ENCODE data around the gene TUBA8.
"Not testable (repeated sequence)": the region's sequence is repeated elsewhere in the genome, so short reads cannot be mapped to it uniquely, and the experiment has no call there.

Gene TUBA8

DNA sequence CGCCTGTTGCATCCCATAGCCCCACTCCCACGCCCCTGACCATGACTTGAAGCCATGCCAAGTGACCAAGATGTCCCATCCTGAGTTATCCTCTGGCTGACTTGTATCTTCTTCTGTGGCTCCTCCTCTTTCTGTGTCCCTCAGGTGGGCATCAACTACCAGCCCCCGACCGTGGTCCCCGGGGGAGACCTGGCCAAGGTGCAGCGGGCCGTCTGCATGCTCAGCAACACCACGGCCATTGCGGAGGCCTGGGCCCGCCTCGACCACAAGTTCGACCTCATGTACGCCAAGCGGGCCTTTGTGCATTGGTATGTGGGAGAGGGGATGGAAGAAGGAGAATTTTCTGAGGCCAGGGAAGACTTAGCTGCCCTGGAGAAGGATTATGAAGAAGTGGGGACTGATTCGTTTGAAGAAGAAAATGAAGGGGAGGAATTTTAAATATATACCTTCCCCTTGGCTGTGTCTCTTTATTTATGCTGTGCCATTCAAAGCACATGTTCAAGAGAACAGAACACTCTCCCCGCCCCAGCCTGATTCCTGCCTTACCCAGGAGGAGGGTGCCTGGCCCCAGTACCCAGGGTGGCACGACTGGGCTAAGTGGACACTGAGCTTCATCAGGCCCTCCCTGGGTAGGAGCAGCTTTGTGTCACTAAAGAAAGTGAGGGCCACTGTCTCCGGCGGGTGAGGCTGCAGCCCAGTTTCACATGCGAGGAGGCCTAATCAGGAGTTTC, 20.3 kb downstream of the TUBA8 start:
- DNase-seq: no peak

DNA sequence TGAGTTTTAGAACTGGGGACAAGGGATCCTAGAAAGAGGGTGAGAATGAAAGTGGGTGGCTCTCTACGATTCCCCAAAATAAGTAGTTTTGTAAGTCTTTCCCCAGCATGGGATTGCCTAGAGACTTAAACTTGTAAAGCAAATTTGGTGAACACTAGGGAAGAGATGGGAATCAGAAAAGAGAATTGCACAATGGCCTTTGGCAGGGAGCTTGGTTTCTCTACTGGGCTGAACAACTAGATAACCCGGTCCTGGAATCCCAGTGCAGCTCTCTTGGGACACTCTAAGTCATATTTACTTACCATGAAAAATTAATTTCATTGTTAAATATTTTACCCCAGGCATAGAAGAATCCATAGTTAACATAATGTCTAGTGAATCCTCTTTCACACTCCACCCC, 22.8 kb downstream of the TUBA8 start:
- DNase-seq: no peak

DNA sequence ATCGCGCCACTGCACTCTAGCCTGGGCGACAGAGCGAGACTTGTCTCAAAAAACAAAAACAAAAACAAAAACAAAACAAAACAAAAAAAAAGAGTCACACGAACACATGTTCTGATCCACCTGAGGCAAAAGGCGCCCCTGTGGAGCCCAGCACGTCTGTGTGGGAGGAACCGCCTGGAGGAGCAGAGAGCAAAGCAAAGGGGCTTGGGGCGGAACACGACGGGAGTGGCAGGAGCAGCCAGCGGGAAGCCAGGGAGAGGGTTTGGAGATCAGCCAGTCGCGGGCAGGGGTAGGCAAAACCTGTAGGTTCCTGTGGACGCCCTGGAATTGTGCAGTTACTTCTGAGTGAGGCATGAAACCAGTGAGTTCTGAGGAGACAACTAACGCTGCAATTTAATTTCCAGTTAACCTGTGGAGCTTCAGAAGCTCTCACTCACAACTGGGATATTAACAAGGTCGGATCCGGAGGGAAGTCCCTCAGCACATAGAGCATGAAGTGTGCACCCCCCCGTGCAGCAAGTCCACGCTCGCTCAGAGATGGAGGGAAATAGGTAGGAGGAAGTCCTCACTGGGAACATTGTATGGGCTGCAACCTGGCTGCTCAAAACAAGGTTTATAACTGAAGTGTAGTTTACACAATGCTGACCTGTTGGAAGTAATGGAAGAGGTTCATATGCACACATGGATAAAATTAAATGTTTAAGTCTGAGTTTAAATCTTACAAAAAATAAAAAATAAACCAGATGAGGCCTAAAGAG, 26.1 kb downstream of the TUBA8 start:
- DNase-seq: no peak

DNA sequence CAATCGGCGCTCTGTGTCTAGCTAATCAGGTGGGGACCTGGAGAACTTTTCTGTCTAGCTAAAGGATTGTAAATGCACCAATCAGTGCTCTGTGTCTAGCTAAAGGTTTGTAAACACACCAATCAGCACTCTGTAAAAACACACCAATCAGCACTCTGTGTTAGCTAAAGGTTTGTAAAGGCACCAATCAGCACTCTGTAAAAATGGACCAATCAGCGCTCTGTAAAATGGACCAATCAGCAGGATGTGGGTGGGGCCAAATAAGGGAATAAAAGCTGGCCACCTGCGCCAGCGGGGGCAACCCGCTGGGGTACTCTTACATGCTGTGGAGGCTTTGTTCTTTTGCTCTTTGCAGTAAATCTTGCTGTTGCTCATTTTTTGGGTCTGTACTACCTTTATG, 30.4 kb downstream of the TUBA8 start:
- DNase-seq: not testable (repeated sequence)

DNA sequence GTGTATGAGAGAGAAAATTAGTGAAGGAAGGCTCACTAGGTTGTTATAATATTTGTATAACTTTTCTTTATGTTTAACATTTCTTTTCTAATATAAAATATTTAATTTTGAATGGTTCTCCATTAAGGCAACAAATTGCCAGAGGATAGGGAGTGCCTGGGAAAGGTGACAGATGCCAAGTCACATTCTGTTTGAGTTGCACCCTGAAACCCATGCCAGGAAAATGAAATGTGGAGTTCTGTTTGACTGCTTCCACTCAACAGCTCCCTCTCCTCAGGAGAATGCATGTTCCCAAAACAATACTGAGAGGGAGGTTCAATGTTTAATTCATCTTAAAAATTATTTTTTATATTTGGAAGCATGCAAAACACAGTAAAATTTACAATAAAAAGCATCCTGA, 33.5 kb downstream of the TUBA8 start:
- no peak for DNase-seq

DNA sequence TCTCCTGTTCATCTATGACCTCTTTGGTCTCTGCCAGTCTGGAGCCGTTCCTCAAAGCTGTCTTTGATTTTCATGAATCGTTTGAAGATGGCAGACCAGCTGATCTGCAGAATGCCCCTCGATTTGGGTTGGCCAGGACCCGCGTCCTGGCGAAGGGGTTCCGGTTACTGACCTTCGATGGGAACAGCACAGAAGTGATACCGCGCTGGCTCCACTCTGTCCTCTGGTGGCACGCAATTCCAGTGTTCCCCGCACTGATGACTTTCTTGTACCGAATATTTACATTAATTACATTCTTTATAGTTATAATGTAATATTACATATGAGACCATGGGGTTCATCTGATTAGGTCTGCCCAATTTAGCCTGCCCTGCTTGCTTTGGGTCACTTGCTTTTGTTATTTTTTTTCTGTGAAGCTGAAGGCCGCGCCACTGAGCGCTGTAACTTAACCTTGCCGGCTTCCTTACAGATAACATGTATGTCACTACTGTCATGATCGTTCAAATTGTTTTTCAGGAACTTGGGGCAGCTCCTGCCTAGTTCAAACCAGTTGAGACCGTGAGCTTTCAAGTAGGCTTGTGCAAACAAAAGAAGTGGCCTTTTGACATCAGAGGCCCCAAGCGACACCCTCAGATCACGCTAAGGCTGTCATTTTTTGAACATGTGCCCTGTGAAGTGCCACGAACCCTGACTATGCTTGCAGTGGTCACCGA, 35.2 kb downstream of the TUBA8 start:
- DNase-seq: no peak

DNA sequence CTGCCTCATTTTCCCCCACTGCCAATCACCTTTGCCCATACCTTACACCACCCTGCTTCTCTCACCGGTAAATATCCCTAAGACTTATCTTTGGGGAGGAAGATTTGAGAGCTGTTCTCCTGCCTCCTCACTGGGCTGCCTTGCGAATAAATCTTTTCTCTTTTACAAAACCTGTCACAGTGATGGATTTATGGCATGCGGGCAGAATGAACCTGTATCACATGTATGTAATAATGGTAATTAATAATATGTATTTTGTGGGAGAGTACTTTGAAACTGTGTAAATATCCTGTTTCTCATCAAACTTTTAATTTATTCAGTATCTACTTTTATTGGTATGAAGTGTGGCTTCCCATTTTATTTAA, 35.8 kb downstream of the TUBA8 start:
- DNase-seq: no peak

DNA sequence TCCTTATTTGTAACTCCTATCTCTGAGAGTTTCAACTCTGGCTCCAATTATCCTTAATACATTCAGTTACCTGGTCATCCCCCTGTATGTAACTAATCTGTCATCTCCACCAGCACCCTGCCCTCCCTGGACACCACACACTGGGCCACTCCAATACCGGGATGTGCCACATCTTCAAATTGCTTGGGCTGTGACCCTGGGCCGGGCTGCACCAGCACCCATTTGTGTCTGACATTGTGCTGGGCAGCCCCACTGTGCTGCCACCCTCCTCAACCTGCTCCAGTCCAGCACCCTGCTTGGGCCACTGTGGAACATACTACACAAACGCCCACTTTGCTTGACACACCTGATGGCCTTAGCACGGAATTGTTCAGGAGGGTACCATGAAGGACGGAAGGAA, 37.2 kb downstream of the TUBA8 start:
- DNase-seq: no peak

DNA sequence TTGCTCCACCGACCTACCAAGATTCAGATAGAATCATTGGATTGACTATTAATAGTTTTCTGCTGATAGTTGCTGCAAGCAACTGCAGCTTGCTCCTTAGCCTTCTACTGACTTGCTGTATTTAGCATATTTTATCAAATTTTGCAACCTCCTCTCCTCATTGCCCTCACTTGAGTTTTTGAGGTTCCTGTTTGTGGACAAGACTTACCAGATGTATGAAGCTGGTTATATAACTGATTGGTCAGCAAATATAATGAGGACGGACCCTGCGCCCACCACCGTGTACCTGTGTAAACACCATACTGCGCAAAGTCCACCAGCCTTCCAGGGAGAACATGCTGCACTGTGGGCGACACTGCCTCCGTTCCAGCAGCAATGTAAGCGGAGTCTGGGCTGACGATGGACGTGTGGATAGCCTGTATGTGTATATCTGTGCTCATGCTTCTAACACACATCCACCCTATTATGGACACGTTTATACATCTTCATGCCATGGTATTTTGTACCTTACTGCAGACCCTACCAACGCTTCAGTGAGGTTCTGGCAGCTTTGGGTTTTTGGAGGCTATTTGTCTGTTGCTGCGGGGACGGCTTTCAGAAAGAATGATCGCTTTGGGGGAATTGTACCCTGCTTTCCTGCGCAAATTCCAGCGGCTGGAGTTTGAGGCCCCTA, 37.8 kb downstream of the TUBA8 start:
- DNase-seq: no peak

DNA sequence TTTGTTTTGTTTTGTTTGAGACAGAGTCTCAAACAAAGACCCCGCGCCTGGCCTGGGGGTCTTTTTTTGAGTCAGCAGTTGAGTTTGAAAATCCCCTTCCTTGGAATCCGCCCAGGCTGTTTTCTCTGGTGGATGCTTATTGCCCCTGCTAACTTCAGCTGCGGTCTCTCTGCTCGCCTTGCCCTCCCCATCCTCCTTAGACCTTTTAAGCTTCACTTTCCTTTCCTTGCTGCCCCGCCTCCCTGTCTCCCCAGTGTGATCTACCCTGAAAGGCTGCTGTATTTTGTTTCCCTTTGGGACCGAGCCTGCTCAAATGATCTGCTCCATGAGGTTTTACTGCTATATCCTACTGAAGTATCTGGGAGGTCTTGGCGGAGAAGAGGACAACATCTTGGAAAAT, 41.9 kb downstream of the TUBA8 start:
- peak; percentile 31 to 35 for DNase-seq

DNA sequence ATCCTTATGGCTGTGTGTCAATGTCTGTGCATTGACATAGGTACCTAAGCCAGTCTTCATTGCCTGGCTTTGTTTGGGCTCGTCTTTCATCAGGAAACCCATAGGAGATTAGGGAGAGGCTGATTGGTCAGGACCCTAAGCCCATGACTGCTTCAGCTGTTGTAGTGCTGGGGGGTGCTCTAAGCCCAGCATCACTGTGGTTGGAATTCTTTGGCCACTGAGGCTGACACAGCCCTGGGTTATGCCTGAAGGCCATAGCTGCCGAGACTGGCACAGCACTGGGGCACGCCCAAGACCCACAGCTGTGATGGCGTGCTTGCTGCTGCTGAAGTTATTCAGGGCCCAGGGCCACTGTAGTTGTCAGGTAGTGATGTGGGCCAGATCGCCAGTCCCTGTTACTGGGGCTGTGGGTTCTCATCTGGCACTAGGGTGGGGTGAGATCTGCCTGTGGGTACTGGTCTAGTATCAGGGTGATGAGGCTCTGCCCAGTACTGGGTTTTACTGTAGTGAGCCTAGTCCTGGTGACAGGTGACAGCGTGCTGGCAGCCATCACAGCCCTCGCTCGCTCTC, 44.3 kb downstream of the TUBA8 start:
- no peak for DNase-seq

DNA sequence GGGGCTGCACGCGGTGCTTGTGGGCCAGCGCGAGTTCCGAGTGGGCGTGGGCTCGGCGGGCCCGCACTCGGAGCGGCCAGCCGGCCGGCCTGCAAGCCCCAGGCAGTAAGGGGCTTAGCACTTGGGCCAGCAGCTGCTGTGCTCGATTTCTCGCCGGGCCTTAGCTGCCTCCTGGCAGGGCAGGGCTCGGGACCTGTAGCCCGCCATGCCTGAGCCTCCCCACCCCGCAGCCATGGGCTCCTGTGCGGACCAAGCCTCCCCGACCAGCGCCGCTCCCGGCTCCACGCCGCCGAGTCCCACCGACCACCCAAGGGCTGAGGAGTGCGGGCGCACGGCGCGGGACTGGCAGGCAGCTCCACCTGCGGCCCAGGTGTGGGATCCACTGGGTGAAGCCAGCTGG, 44.9 kb downstream of the TUBA8 start:
- DNase-seq: not testable (repeated sequence)

DNA sequence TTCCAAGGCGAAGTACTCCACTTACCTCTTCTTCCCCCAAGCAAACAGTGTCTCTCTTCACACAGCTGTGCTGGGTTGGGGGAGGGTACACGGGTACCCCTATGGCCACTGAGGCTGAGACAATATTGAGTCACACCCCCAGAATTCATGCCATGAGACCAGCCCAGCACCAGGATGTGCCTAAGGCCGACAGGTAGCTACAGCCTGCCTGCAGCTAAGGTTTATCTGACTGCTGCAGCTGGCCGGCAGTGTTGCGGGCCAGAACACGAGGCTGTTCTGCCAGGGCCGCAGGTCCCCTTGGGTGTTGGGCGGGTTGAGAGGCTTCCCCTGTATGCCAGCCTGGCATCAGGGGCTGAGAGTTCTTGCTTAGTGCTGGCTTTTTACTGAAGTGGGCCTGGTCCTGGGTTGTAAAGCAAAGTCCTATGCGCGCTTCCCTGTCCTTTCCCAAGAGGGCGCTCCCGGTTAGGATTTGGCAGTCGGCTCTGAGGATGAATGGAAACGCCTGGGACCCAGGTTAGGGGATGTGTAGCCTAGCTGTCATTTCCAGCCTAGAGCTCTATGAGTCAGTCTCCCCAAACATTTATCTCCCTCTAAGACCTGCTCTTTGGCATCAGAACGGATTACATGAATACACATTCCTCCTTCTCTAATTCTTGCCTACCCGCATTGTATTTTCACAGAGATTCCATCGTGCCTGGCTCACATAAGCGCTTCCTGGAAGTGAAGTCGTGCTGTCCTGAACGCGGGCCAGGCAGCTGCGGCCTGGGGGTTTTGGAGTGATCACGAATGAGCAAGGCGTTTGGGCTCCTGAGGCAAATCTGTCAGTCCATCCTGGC, 46.5 kb downstream of the TUBA8 start:
- peak; percentile 28 to 34 for DNase-seq

DNA sequence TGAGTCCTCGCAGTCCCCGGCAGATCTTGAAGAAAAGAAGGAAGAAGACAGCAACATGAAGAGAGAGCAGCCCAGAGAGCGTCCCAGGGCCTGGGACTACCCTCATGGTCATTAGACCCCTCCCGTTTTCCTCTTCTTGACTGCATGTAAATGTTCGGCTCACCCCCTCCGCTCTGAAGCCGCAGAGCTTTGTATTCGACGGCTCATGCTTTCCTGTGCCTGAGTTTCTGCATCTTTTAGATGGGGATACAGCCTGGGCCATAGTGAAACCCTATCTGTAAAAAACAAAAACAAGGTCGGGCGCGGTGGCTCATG, 47.1 kb downstream of the TUBA8 start:
- DNase-seq: no peak

DNA sequence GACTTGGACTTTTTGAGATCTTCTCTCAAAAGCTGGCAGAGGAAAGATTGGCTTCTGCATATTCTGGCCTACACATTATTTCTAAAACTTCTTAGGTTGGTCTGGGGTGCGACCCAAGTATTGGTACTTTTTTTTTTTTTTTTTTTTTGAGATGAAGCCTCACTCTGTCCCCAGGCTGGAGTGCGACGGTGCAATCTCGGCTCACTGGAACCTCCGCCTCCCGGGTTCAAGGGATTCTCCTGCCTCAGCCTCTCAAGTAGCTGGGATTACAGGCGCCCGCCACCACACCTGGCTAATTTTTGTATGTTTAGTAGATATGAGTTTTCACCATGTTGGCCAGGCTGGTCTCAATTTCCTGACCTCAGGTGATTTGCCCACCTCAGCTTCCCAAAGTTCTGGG, 50.0 kb downstream of the TUBA8 start:
- not testable (repeated sequence) for DNase-seq

DNA sequence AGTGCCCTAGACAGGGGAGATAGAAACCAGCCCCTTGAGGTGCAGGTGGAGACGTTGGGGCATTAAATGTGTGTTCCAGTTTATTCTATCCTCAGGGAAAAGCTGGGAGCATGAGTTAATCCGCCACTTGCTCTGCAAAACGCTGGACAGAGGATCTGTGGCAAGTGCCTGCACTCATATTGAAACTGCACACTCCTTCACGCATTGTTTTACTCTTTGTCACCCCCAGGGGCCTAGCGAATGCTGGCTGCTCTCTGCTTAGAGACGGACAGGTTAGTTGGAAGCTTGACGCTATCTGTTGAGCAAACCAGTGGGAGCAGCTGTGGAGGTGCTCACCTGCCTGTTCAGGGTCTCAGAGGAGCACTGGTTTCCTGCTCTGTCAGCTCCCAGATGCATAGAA, 53.2 kb downstream of the TUBA8 start:
- not testable (repeated sequence) for DNase-seq

DNA sequence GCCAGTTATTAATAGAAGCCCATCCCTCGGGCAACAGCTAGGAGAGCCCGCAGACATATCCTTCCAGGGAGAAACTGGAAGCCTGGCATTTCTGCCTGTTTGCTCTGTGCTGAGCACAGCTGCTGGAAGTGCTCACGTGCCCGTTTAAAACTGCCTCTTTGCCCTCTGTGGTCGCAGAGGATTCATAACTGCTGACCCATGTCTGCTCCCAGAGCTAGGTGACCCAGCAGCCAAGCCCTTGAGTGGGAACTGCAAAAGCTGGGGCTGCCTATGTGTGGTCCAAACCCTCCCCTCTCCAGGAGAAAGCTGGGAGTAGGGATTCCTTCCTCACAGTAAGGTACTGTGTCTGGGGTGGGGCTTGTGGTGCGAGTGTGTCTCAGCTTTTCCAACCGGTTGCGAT, 54.0 kb downstream of the TUBA8 start:
- not testable (repeated sequence) for DNase-seq

DNA sequence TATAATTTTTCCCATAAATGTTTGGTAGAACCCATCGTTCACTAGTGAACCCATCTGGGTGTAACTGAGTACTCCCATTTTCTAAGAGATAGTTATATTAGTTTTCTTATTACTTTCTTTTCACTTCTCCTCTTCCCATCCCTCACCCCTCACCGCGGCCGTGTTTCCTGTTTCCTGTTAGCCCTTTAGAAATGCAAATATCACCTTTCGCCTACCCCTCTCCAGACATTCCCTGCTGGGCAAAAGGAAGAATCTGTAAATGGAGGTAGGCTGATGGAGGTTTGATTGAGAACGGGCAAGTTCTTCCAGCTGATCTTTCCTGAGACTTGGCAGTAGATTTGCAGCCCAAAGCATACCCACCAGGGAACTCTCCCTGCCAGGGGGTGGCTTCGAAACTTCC, 54.7 kb downstream of the TUBA8 start:
- DNase-seq: not testable (repeated sequence)

DNA sequence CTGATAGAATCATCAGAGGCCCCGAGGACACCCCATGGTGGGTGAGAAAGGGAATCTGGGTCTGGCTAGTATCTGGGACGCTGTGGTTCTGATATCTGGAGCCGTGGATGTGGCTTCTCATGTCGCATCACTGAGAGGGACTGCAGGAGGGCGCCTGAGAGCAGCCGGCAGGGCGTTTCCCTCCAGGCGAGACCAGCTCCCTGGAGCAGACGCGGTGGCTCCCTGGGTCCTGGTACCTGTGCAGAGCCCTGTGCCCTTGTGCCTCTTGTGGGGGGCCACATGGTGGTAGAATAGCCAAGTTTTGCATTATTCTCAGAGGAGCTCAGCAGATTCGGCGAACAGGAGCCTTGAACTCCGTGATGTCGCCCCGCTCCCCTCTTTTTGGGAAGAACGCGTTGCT, 59.7 kb downstream of the TUBA8 start:
- not testable (repeated sequence) for DNase-seq

DNA sequence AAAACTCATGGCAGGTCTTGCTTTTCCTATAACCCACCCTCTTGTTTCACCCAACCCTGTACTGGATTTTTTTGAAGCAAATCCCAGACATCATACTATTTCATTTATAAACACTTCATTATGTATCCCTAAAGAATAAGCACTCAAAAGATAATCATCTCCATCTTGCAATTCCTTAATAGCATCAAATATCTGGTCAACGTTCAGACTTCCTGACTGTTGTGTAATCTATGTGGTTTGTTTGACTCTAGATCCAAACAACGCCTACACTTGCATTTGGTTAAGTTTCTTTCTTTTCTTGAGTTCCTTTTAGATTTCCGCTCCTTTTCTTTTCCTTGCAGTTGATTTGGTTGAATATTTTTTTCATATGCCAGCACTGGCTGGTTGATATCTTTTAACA, 61.6 kb downstream of the TUBA8 start:
- not testable (repeated sequence) for DNase-seq

DNA sequence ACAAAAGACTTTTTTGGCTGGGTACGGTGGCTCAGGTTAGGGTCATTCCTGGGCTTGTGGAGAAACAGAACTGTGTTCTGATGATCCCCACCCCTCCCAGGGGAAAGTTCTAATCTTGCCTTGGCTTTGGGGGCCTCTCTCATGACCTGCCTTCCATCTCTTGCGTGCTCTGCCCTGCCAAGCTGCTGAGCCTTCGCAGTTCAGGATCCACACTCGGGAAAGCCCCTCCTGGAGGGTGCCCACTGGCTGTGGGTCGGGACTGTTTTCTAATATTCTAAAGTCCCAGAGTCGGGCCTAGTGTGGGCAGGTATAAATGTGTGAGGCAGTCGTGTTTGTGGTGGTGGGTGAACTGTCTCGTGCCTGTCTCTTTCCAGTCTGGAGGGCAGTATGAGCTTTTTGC, 62.2 kb downstream of the TUBA8 start:
- DNase-seq: not testable (repeated sequence)

DNA sequence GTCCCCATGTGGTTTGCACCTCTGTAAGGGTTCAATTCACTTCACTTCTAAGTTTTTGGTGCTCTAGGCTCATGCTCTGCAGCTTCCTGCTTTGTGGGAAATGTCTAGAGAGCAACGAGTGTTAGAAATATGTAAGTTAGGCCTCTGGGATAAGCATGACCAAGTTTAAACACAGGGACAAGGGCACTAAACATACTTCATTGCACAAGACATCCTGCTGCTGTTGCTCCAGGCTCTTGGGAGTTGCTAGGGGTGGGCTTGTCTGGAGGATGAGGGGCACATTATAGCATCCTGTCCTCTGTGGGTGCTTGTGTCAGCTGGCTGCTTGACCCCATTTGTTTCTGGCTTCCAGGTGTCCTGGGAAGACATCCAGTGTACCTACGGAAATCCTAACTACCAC, 62.8 kb downstream of the TUBA8 start:
- DNase-seq: not testable (repeated sequence)

Measured in activated CD4-positive, alpha-beta T cell treated with anti-CD3 and anti-CD28 coated beads, Interleukin-2, amount 50 U/mL, for 4 hours (primary cell).